A549 (cell line): Measurements from ENCODE around the gene SPECC1. TPM values are rescaled to one million over a fixed set of nuclear protein-coding genes. Genes with fewer than 3 reads are reported as not detected.

Source experiments
- ATAC-seq, 2 experiments: fragments of 200-7000 bp in 1 of 2; fragments of >200 bp in 1 of 2; cut with Nextera tagmentation in 1 of 2; cut with Tn5 transposase in 1 of 2; 3 replicates each; pipeline versions ENCODE4 v1.8.0 to v1.9.1; 2018 to 2020; ENCODE audit warnings: mild to moderate bottlenecking in 1 of 2, moderate library complexity in 1 of 2
- CTCF ChIA-PET: fragments of 300-600 bp; sonication (Branson Sonifier 250); formaldehyde crosslinking; extraction: SDS; loops from one replicate; lab custom pipeline; 2021; ENCODE audit warnings: antibody characterized with exemption, inconsistent platforms; lab: Yijun Ruan, JAX
- POLR2A ChIA-PET: fragments of 350-600 bp; formaldehyde crosslinking; extraction: SDS; loops from one replicate; lab custom pipeline; 2021; ENCODE audit warnings: antibody characterized with exemption, inconsistent platforms; lab: Yijun Ruan, JAX
- DNase-seq, 2 experiments: peaks; one replicate each; pipeline versions ENCODE4 v3.0.0 to v3.0.0-alpha.2; 2011 to 2016; ENCODE audit warnings: low read depth in 1 of 2, low spot score in 1 of 2
- FAIRE-seq: peaks from 2 replicates; lab custom pipeline; 2011; peaks lifted over from hg19 to GRCh38; lab: Jason Lieb, UNC
- H3K27ac ChIP-seq, 2 experiments: fragments of >200 bp; sonication (Bioruptor Twin); formaldehyde crosslinking; 3 replicates each; pipeline ENCODE4 v1.5.1; 2016 to 2017
- H3K4me1 ChIP-seq: fragments of >200 bp; sonication (Bioruptor Twin); formaldehyde crosslinking; 3 replicates; pipeline ENCODE4 v1.6.1; 2016
- H3K4me2 ChIP-seq: fragments of >200 bp; sonication (Bioruptor Twin); formaldehyde crosslinking; 3 replicates; pipeline ENCODE4 v1.6.1; 2016
- H3K4me3 ChIP-seq: fragments of >200 bp; sonication (Bioruptor Twin); formaldehyde crosslinking; 3 replicates; pipeline ENCODE4 v1.5.1; 2016
- H3K9me3 ChIP-seq: fragments of >200 bp; sonication (Bioruptor Twin); formaldehyde crosslinking; 3 replicates; pipeline ENCODE4 v1.6.1; 2016
- BCL3 ChIP-seq: fragments of >200 bp; sonication (Bioruptor Twin); formaldehyde crosslinking; IDR thresholded peaks from 3 replicates; pipeline ENCODE4 v1.6.1; 2016
- CBX2 ChIP-seq: fragments of 200-600 bp; sonication (generic); IDR thresholded peaks from 2 replicates; pipeline ENCODE4 v1.6.1; 2016; ENCODE audit warnings: low read depth, mild to moderate bottlenecking, borderline replicate concordance
- CBX8 ChIP-seq: fragments of 200-600 bp; sonication (generic); IDR thresholded peaks from 2 replicates; pipeline ENCODE4 v1.6.1; 2016
- CHD4 ChIP-seq: fragments of 200-600 bp; sonication (generic); IDR thresholded peaks from 2 replicates; pipeline ENCODE4 v1.6.1; 2016; ENCODE audit warnings: antibody characterized with exemption, mild to moderate bottlenecking, borderline replicate concordance
- EHF ChIP-seq: fragments of 250-450 bp; sonication (Bioruptor Pico); IDR thresholded peaks from 2 replicates; pipeline ENCODE4 v1.5.0; 2020; ENCODE audit warnings: mild to moderate bottlenecking
- FOSL2 ChIP-seq, 2 experiments: fragments of 450-650 bp in 1 of 2; fragments of >200 bp in 1 of 2; sonication (Bioruptor Twin) in 1 of 2; formaldehyde crosslinking; IDR thresholded peaks; 2 replicates each; pipeline versions ENCODE4 v1.5.0 to v1.6.1; 2016 to 2020; ENCODE audit warnings: mild to moderate bottlenecking in 1 of 2, moderate library complexity in 1 of 2
- HEYL ChIP-seq: fragments of 250-450 bp; sonication (Bioruptor Pico); IDR thresholded peaks from 2 replicates; pipeline ENCODE4 v1.8.0; 2021; ENCODE audit warnings: mild to moderate bottlenecking, moderate library complexity
- JUNB ChIP-seq: fragments of >200 bp; sonication (Bioruptor Twin); formaldehyde crosslinking; IDR thresholded peaks from 2 replicates; pipeline ENCODE4 v1.6.1; 2016
- MAFK ChIP-seq: fragments of 450-650 bp; IDR thresholded peaks from 2 replicates; pipeline ENCODE4 v1.6.1; 2014; ENCODE audit not compliant: partially characterized antibody
- NR3C1 ChIP-seq: fragments of >200 bp; sonication (Bioruptor Twin); formaldehyde crosslinking; IDR thresholded peaks from 3 replicates; pipeline ENCODE4 v1.6.1; 2017
- PBX3 ChIP-seq: IDR thresholded peaks from 2 replicates; pipeline ENCODE4 v1.6.1; 2012
- RAD21 ChIP-seq, 2 experiments: fragments of >200 bp in 1 of 2; sonication (Bioruptor Twin) in 1 of 2; formaldehyde crosslinking in 1 of 2; IDR thresholded peaks in 1 of 2; conservative IDR thresholded peaks in 1 of 2; 2 replicates in 1 of 2; 3 replicates in 1 of 2; pipeline ENCODE4 v1.6.1; 2012 to 2018; ENCODE audit warnings: inconsistent platforms in 1 of 2
- RARB ChIP-seq: fragments of 250-450 bp; sonication (Bioruptor Pico); IDR thresholded peaks from 2 replicates; pipeline ENCODE4 v1.8.0; 2021; ENCODE audit warnings: mild to moderate bottlenecking, moderate library complexity
- TP53 ChIP-seq: fragments of 250-450 bp; sonication (Bioruptor Pico); IDR thresholded peaks from 2 replicates; pipeline ENCODE4 v1.5.0; 2021; ENCODE audit warnings: mild to moderate bottlenecking, moderate library complexity
- ZC3H11A ChIP-seq: fragments of 450-650 bp; IDR thresholded peaks from 2 replicates; pipeline ENCODE4 v1.6.1; 2014; ENCODE audit warnings: antibody characterized with exemption, mild to moderate bottlenecking
- ZNF302 ChIP-seq: fragments of 250-450 bp; sonication (Bioruptor Pico); IDR thresholded peaks from 2 replicates; pipeline ENCODE4 v1.9.0; 2021; ENCODE audit warnings: inconsistent platforms, mild to moderate bottlenecking, moderate library complexity
- WGBS: methylation state at CpG from one replicate; pipeline ENCODE4 v1.1.6; 2017; ENCODE audit errors: missing lambda C conversion rate; 5-methylcytosine and 5-hydroxymethylcytosine counted together
- polyA plus RNA-seq, 4 experiments: library from polyadenylated mRNA; depleted of rRNA in 3 of 4; stranded (reverse); fragments of >200 nt; fragmentation: RNase III in 1 of 4; extraction: RNeasy Plus Mini Kit Qiagen cat#74134 plus additional on column Dnase treatment in 1 of 4; gene quantifications; 2 replicates in 3 of 4; 3 replicates in 1 of 4; pipeline ENCODE4 v1.2.3, GENCODE V29; 2011 to 2017
- TF ChIP-seq, protein P1 (sequence below): fragments of >200 bp; sonication (Bioruptor Twin); formaldehyde crosslinking; IDR thresholded peaks from 3 replicates; pipeline ENCODE4 v1.5.1; 2016
- TF ChIP-seq, protein P2 (sequence below): fragments of >200 bp; sonication (Bioruptor Twin); formaldehyde crosslinking; IDR thresholded peaks from 2 replicates; pipeline ENCODE4 v1.6.1; 2016
- TF ChIP-seq, protein P3 (sequence below): fragments of 250-450 bp; sonication (Bioruptor Pico); IDR thresholded peaks from 2 replicates; pipeline ENCODE4 v1.5.0; 2021; ENCODE audit warnings: mild to moderate bottlenecking, moderate library complexity, borderline replicate concordance

The SPECC1 gene
- polyA plus RNA-seq, 2 of the 4 experiments (the other 2 are of a cell fraction) = 45.1 to 66.2 TPM

DNA sequence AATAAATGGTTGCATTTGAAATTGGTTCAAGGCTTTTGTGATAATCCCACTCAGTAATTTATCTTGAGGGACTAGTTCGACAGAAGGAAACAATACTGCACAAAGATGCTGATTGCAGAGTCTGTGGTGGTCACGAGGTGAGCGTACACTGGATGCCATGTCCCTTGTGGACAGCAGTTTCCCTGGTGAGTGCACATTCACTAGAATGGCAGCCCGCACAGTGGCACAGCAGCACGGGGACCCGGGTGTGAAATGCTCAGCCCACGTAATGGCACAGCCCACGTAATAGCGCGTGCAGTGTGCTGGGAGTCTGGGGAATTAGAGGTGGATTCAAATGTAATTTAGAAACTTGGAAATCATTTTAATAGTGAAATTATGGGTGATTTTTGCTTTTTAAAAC is 304.1 kb downstream of the SPECC1 start:
- no peak for DNase-seq
- 90% methylated on average over 10 of the region's 10 CpGs for WGBS
- CTCF ChIA-PET = interaction anchor here (1.7 kb wide), 1 partner anchor 320 kb away, joined by 3 read pairs; no protein-coding TSS in a partner anchor
- Histone ChIP-seq H3K27ac (no peak overlapping the region; a peak in 1 of 6 replicates), H3K4me3 (no peak overlapping the region), H3K4me2 (no peak overlapping the region), H3K4me1 (no peaks in the 10 kb centered on the region), H3K9me3 (peaks cover 6% of the 10 kb centered on the region; the same call in 1 of the 3 replicates)
- TF ChIP-seq FOSL2 (IDR thresholded peaks at IDR 0.05) (no peak), FOSL2 (CRISPR knock-in tag; IDR thresholded peaks at IDR 0.05) (no peak), PBX3 (no peak), JUNB (no peak), TP53 (CRISPR knock-in tag) (no peak), CBX2 (no peak), ZC3H11A (no peak), ZNF302 (CRISPR knock-in tag) (no peak), CBX8 (no peak), RARB (CRISPR knock-in tag) (no peak), EHF (CRISPR knock-in tag) (no peak), CHD4 (no peak), HEYL (CRISPR knock-in tag) (no peak), MAFK (no peak)
- TF ChIP-seq, protein P1, sequence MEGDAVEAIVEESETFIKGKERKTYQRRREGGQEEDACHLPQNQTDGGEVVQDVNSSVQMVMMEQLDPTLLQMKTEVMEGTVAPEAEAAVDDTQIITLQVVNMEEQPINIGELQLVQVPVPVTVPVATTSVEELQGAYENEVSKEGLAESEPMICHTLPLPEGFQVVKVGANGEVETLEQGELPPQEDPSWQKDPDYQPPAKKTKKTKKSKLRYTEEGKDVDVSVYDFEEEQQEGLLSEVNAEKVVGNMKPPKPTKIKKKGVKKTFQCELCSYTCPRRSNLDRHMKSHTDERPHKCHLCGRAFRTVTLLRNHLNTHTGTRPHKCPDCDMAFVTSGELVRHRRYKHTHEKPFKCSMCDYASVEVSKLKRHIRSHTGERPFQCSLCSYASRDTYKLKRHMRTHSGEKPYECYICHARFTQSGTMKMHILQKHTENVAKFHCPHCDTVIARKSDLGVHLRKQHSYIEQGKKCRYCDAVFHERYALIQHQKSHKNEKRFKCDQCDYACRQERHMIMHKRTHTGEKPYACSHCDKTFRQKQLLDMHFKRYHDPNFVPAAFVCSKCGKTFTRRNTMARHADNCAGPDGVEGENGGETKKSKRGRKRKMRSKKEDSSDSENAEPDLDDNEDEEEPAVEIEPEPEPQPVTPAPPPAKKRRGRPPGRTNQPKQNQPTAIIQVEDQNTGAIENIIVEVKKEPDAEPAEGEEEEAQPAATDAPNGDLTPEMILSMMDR = no peak
- TF ChIP-seq, protein P2, sequence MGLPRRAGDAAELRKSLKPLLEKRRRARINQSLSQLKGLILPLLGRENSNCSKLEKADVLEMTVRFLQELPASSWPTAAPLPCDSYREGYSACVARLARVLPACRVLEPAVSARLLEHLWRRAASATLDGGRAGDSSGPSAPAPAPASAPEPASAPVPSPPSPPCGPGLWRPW = no peak
- no peak for FAIRE-seq
- POLR2A ChIA-PET = no interaction called here
- ATAC-seq = no peak

DNA sequence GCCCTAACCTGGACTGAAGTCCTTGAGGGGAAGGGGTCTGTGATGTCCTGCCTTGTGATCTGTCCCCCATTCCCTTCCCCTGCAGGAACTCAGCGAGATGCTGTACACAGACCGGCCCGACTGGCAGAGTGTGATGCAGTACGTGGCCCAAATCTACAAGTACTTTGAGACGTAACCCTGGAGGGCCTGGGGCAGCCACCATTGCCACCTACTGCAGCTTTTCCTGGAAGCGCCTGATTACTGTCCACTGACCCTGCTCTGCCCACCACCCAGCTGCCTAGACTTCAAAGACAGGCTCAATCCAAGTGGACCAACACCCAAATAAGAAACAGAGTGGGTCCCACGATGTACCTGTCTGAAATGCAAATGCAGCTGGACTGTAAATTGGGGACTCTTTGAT is 304.7 kb downstream of the SPECC1 start:
- Histone ChIP-seq H3K4me1 (no peaks in the 10 kb centered on the region), H3K4me2 (no peak overlapping the region), H3K9me3 (peaks cover 2% of the 10 kb centered on the region; the same call in 1 of the 3 replicates), H3K27ac (no peak overlapping the region; a peak in 1 of 6 replicates), H3K4me3 (no peak overlapping the region)
- CTCF ChIA-PET = interaction anchor here (1.2 to 1.7 kb wide), 2 partner anchors 87 to 321 kb away, joined by 3 read pairs; no protein-coding TSS in a partner anchor
- no peak for FAIRE-seq
- 88% methylated on average over 7 of the region's 7 CpGs for whole genome bisulfite sequencing
- no peak for DNase-seq
- ATAC-seq = no peak
- TF ChIP-seq NR3C1 = no peak
- TF ChIP-seq, protein P3, sequence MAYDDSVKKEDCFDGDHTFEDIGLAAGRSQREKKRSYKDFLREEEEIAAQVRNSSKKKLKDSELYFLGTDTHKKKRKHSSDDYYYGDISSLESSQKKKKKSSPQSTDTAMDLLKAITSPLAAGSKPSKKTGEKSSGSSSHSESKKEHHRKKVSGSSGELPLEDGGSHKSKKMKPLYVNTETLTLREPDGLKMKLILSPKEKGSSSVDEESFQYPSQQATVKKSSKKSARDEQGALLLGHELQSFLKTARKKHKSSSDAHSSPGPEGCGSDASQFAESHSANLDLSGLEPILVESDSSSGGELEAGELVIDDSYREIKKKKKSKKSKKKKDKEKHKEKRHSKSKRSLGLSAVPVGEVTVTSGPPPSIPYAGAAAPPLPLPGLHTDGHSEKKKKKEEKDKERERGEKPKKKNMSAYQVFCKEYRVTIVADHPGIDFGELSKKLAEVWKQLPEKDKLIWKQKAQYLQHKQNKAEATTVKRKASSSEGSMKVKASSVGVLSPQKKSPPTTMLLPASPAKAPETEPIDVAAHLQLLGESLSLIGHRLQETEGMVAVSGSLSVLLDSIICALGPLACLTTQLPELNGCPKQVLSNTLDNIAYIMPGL (CRISPR knock-in tag) = no peak
- no peak for TF ChIP-seq BCL3
- TF ChIP-seq RAD21 (conservative IDR thresholded peaks at IDR 0.05 in 1 of 2, IDR thresholded peaks at IDR 0.05 in 1 of 2) = no peak
- POLR2A ChIA-PET = no interaction called here
